Stimulated activated CD4-positive, alpha-beta T cell treated with anti-CD3 and anti-CD28 coated beads, TNF-alpha, amount 100 ng/mL, for 1 hour (primary cell): ENCODE data around the gene PDE11A.

Experiments used
- DNase-seq, 3 donors: peaks; one replicate each; pipeline ENCODE4 v3.0.0-alpha.2; 2020; ENCODE audit warnings: low read depth in 3 of 3, low spot score in 1 of 3

Gene PDE11A

GRCh38 chr2:177673602-177674595 lies 398.7 kb downstream of the PDE11A start:
- DNase-seq: no peak

GRCh38 chr2:177671662-177672061 lies 400.9 kb downstream of the PDE11A start:
- DNase-seq: no peak

GRCh38 chr2:177670791-177671535 lies 401.6 kb downstream of the PDE11A start:
- no peak for DNase-seq

- DNase-seq: no peak
Observed at GRCh38 chr2:177669625-177670330, 402.8 kb downstream of the PDE11A start.

GRCh38 chr2:177669201-177669600 lies 403.4 kb downstream of the PDE11A start:
- DNase-seq: no peak

GRCh38 chr2:177668617-177669016 lies 404.0 kb downstream of the PDE11A start:
- DNase-seq: no peak

- no peak for DNase-seq
Observed at GRCh38 chr2:177667626-177668025, 405.0 kb downstream of the PDE11A start.

- DNase-seq: no peak
Observed at GRCh38 chr2:177666408-177666807, 406.2 kb downstream of the PDE11A start.

- DNase-seq: no peak
Observed at GRCh38 chr2:177665948-177666347, 406.6 kb downstream of the PDE11A start.

GRCh38 chr2:177665328-177665727 lies 407.2 kb downstream of the PDE11A start:
- DNase-seq: no peak

- DNase-seq: no peak
Observed at GRCh38 chr2:177662895-177663294, 409.7 kb downstream of the PDE11A start.

- no peak for DNase-seq
Observed at GRCh38 chr2:177660742-177661141, 411.8 kb downstream of the PDE11A start.

GRCh38 chr2:177658309-177658708 lies 414.3 kb downstream of the PDE11A start:
- no peak for DNase-seq

- DNase-seq: no peak
Observed at GRCh38 chr2:177651833-177652232, 420.7 kb downstream of the PDE11A start.

GRCh38 chr2:177649568-177650518 lies 422.7 kb downstream of the PDE11A start:
- DNase-seq: no peak

GRCh38 chr2:177646791-177647190 lies 425.8 kb downstream of the PDE11A start:
- DNase-seq: no peak

GRCh38 chr2:177646241-177646640 lies 426.3 kb downstream of the PDE11A start:
- DNase-seq: no peak

- no peak for DNase-seq
Observed at GRCh38 chr2:177641331-177641730, 431.2 kb downstream of the PDE11A start.

- DNase-seq: no peak
Observed at GRCh38 chr2:177640423-177640822, 432.2 kb downstream of the PDE11A start.

GRCh38 chr2:177639262-177639914 lies 433.2 kb downstream of the PDE11A start:
- DNase-seq: no peak
